ENCODE measurements around the gene BTBD2. TPM values are rescaled to one million over a fixed set of nuclear protein-coding genes. Genes with fewer than 3 reads are reported as not detected.

BTBD2 gene
- total and polyA plus RNA-seq, 7 donors, result 31.9 to 82.8 (median 46.2) TPM

- intact Hi-C loops (cut with DNase I), result no loop called here
- Histone ChIP-seq H3K4me3 (no peak overlapping the region), H3K9me3 (no peaks in the 10 kb centered on the region), H3K36me3 (peaks cover 0 to 72% (median 15%) of the 10 kb centered on the region in 4 donors), H3K27me3 (no peaks in the 10 kb centered on the region), H3K27ac (no peak overlapping the region), H3K4me1 (no peaks in the 10 kb centered on the region)
- DNase-seq, result no peak
- TF ChIP-seq POLR2A (IDR thresholded peaks at IDR 0.05), result no peak
- TF ChIP-seq POLR2AphosphoS5 (IDR thresholded peaks at IDR 0.05), result no peak
- no peak for TF ChIP-seq CTCF (IDR thresholded peaks at IDR 0.05)
- no peak for TF ChIP-seq EP300 (IDR thresholded peaks at IDR 0.05)
- 94 to 95% methylated on average over 52 of the region's 52 CpGs for WGBS, 2 donors
Measured at GRCh38 chr19:1998712-1999708, 16.5 kb downstream of the BTBD2 start.

- H3K27me3 ChIP-seq, result no peaks in the 10 kb centered on the region
- peaks cover 8 to 79% (median 16%) of the 10 kb centered on the region in 4 donors for H3K36me3 ChIP-seq
- no peaks in the 10 kb centered on the region for H3K9me3 ChIP-seq
- H3K27ac ChIP-seq, result no peak overlapping the region
- intact Hi-C loops (cut with DNase I), result no loop called here
- 95% methylated on average over 31 of the region's 31 CpGs for WGBS, 2 donors
- TF ChIP-seq EP300 (IDR thresholded peaks at IDR 0.05) (no peak), POLR2AphosphoS5 (IDR thresholded peaks at IDR 0.05) (no peak), POLR2A (IDR thresholded peaks at IDR 0.05) (no peak), CTCF (IDR thresholded peaks at IDR 0.05) (no peak)
- no peaks in the 10 kb centered on the region for H3K4me1 ChIP-seq
- no peak overlapping the region for H3K4me3 ChIP-seq
- no peak for DNase-seq
Measured at GRCh38 chr19:1997353-1998233, 17.9 kb downstream of the BTBD2 start.

- Histone ChIP-seq H3K9me3 (no peaks in the 10 kb centered on the region), H3K27me3 (no peaks in the 10 kb centered on the region), H3K27ac (no peak overlapping the region), H3K36me3 (peaks cover 28 to 82% (median 44%) of the 10 kb centered on the region in 4 donors), H3K4me1 (no peaks in the 10 kb centered on the region), H3K4me3 (no peak overlapping the region)
- intact Hi-C loops (cut with DNase I), result no loop called here
- WGBS, 2 donors, result 66 to 87% methylated on average over 44 of the region's 44 CpGs
- DNase-seq, result peak; percentile 64
- TF ChIP-seq POLR2A (IDR thresholded peaks at IDR 0.05), result no peak
- TF ChIP-seq CTCF (IDR thresholded peaks at IDR 0.05), result no peak
- no peak for TF ChIP-seq POLR2AphosphoS5 (IDR thresholded peaks at IDR 0.05)
Measured at GRCh38 chr19:1992759-1993260, 22.7 kb downstream of the BTBD2 start.

- no peak overlapping the region for H3K4me3 ChIP-seq
- no peaks in the 10 kb centered on the region for H3K9me3 ChIP-seq
- no peaks in the 10 kb centered on the region for H3K27me3 ChIP-seq
- TF ChIP-seq POLR2A (IDR thresholded peaks at IDR 0.05) (no peak), POLR2AphosphoS5 (IDR thresholded peaks at IDR 0.05) (no peak), EP300 (IDR thresholded peaks at IDR 0.05) (no peak), CTCF (IDR thresholded peaks at IDR 0.05) (no peak)
- intact Hi-C loops (cut with DNase I), result no loop called here
- no peak overlapping the region for H3K27ac ChIP-seq
- H3K36me3 ChIP-seq, result peaks cover 35 to 84% (median 56%) of the 10 kb centered on the region in 4 donors
- WGBS, 2 donors, result 93% methylated on average over 30 of the region's 30 CpGs
- DNase-seq, result no peak
- no peaks in the 10 kb centered on the region for H3K4me1 ChIP-seq
Measured at GRCh38 chr19:1991018-1991913, 24.2 kb downstream of the BTBD2 start.

Measured in sigmoid colon (tissue), 7 donors.